ENCODE data around the gene THAP11. TPM values are rescaled to one million over a fixed set of nuclear protein-coding genes. Genes with fewer than 3 reads are reported as not detected.

The THAP11 gene
- polyA plus RNA-seq, 1 donor from 2014 or later = 42.6 TPM

- Histone ChIP-seq H3K9me3 (ENCODE audit: low read length) (no peaks in the 10 kb centered on the region), H3K27me3 (ENCODE audit: insufficient read depth, low read depth, low read length) (no peaks in the 10 kb centered on the region), H3K36me3 (ENCODE audit: insufficient read depth, low read length) (peaks cover 8% of the 10 kb centered on the region), H3K9me2 (ENCODE audit: insufficient read depth, low read length) (no peaks in the 10 kb centered on the region), H3K79me2 (replicated peaks; ENCODE audit: insufficient read depth, low read length) (no peaks in the 10 kb centered on the region), H3K4me3 (ENCODE audit: low read length) (no peak overlapping the region), H3F3A (ENCODE audit: insufficient read depth, low read length, poor library complexity, severe bottlenecking) (no peaks in the 10 kb centered on the region), H3K4me2 (ENCODE audit: low read length) (no peak overlapping the region), H3K9ac (ENCODE audit: low read length) (no peak overlapping the region), H2AFZ (ENCODE audit: low read depth, low read length) (no peak overlapping the region), H3K27ac (ENCODE audit: low read length) (no peak overlapping the region), H4K20me1 (ENCODE audit: insufficient read depth) (no peaks in the 10 kb centered on the region)
- no peak for TF ChIP-seq EZH2 (IDR thresholded peaks at IDR 0.05; ENCODE audit: borderline replicate concordance, insufficient read depth, low read length, poor library complexity, severe bottlenecking)
- no peak for TF ChIP-seq POLR2AphosphoS5 (IDR thresholded peaks at IDR 0.05)
- no peak for TF ChIP-seq EP300 (conservative IDR thresholded peaks at IDR 0.05; ENCODE audit: poor library complexity, severe bottlenecking)
- no peak for TF ChIP-seq RAD21 (conservative IDR thresholded peaks at IDR 0.05)
- no peak for TF ChIP-seq CTCF (IDR thresholded peaks at IDR 0.05; ENCODE audit: poor library complexity, severe bottlenecking)
- TF ChIP-seq REST (IDR thresholded peaks at IDR 0.05; ENCODE audit: borderline replicate concordance) = no peak
- no peak for TF ChIP-seq TAF1 (IDR thresholded peaks at IDR 0.05; ENCODE audit: low read depth)
- TF ChIP-seq MXI1 (conservative IDR thresholded peaks at IDR 0.05; ENCODE audit: poor library complexity, severe bottlenecking) = no peak
- TF ChIP-seq SMC3 (conservative IDR thresholded peaks at IDR 0.05; ENCODE audit: poor library complexity) = no peak
Measured at GRCh38 chr16:67883146-67883871, 41.2 kb downstream of the THAP11 start.

- Histone ChIP-seq H3K36me3 (ENCODE audit: insufficient read depth, low read length) (peaks cover 8% of the 10 kb centered on the region), H3K27ac (ENCODE audit: low read length) (no peak overlapping the region)
Measured at GRCh38 chr16:67883872-67884261, 41.7 kb downstream of the THAP11 start.

More at GRCh38 chr16:67883872-67884261, 41.7 kb downstream of the THAP11 start:
- no peak for TF ChIP-seq POLR2AphosphoS5 (IDR thresholded peaks at IDR 0.05)
- TF ChIP-seq EZH2 (IDR thresholded peaks at IDR 0.05; ENCODE audit: borderline replicate concordance, insufficient read depth, low read length, poor library complexity, severe bottlenecking) = no peak
- peak; percentile 64 for TF ChIP-seq RAD21 (conservative IDR thresholded peaks at IDR 0.05)
- TF ChIP-seq CTCF (IDR thresholded peaks at IDR 0.05; ENCODE audit: poor library complexity, severe bottlenecking) = peak; percentile 86
- TF ChIP-seq SMC3 (conservative IDR thresholded peaks at IDR 0.05; ENCODE audit: poor library complexity) = peak; percentile 87
- Histone ChIP-seq H3K79me2 (replicated peaks; ENCODE audit: insufficient read depth, low read length) (no peaks in the 10 kb centered on the region), H3F3A (ENCODE audit: insufficient read depth, low read length, poor library complexity, severe bottlenecking) (no peaks in the 10 kb centered on the region), H3K4me3 (ENCODE audit: low read length) (no peak overlapping the region), H3K9me2 (ENCODE audit: insufficient read depth, low read length) (no peaks in the 10 kb centered on the region), H3K27me3 (ENCODE audit: insufficient read depth, low read depth, low read length) (no peaks in the 10 kb centered on the region), H3K4me2 (ENCODE audit: low read length) (no peak overlapping the region), H4K20me1 (ENCODE audit: insufficient read depth) (no peaks in the 10 kb centered on the region), H3K9ac (ENCODE audit: low read length) (no peak overlapping the region), H2AFZ (ENCODE audit: low read depth, low read length) (no peak overlapping the region), H3K9me3 (ENCODE audit: low read length) (no peaks in the 10 kb centered on the region)

Measured in neural cell (in vitro differentiated cells).